ENCODE measurements around the gene SNX25. TPM values are rescaled to one million over a fixed set of nuclear protein-coding genes. Genes with fewer than 3 reads are reported as not detected.

SNX25 gene
- total and polyA plus RNA-seq, 2 donors (not counting 1 experiment from before 2014, with no cell fraction given) = 11.1 to 32.9 TPM

GRCh38 chr4:185334326-185334725, 124.9 kb downstream of the SNX25 start:
- Histone ChIP-seq H3K9me3 (ENCODE audit: control insufficient read depth, insufficient read depth, low read depth, low read length) (no peaks in the 10 kb centered on the region), H3K27me3 (ENCODE audit: control insufficient read depth, insufficient read depth, low read length) (no peaks in the 10 kb centered on the region), H3K9ac (ENCODE audit: insufficient read depth, low read length) (no peak overlapping the region), H4K20me1 (ENCODE audit: control insufficient read depth, extremely low read depth, insufficient read depth, low read length) (no peaks in the 10 kb centered on the region), H3K4me1 (ENCODE audit: control insufficient read depth, extremely low read depth, insufficient read depth, low read length) (no peaks in the 10 kb centered on the region), H3K4me2 (ENCODE audit: extremely low read depth, insufficient read depth, low read length) (no peak overlapping the region), H3K4me3 (replicated peaks in 1 of 4; ENCODE audit: control extremely low read depth in 1 of 4, insufficient read depth in 1 of 4, low read depth in 3 of 4, low read length in 4 of 4) (no peak overlapping the region), H3K27ac (ENCODE audit: insufficient read depth, low read length) (no peak overlapping the region), H2AFZ (ENCODE audit: low read length) (no peak overlapping the region), H3K36me3 (ENCODE audit: control insufficient read depth, insufficient read depth, low read length) (no peaks in the 10 kb centered on the region), H3K79me2 (ENCODE audit: control insufficient read depth, insufficient read depth, low read length) (no peaks in the 10 kb centered on the region)
- no peak for DNase-seq (ENCODE audit: low read depth in 2 of 2)
- no peak for TF ChIP-seq EZH2 (IDR thresholded peaks at IDR 0.05; ENCODE audit: low read length, missing control alignments)
- TF ChIP-seq, protein P1, sequence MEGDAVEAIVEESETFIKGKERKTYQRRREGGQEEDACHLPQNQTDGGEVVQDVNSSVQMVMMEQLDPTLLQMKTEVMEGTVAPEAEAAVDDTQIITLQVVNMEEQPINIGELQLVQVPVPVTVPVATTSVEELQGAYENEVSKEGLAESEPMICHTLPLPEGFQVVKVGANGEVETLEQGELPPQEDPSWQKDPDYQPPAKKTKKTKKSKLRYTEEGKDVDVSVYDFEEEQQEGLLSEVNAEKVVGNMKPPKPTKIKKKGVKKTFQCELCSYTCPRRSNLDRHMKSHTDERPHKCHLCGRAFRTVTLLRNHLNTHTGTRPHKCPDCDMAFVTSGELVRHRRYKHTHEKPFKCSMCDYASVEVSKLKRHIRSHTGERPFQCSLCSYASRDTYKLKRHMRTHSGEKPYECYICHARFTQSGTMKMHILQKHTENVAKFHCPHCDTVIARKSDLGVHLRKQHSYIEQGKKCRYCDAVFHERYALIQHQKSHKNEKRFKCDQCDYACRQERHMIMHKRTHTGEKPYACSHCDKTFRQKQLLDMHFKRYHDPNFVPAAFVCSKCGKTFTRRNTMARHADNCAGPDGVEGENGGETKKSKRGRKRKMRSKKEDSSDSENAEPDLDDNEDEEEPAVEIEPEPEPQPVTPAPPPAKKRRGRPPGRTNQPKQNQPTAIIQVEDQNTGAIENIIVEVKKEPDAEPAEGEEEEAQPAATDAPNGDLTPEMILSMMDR (conservative IDR thresholded peaks at IDR 0.05 in 1 of 2, IDR thresholded peaks at IDR 0.05 in 1 of 2; ENCODE audit: low read depth in 1 of 2, low read length in 2 of 2) = no peak

DNA sequence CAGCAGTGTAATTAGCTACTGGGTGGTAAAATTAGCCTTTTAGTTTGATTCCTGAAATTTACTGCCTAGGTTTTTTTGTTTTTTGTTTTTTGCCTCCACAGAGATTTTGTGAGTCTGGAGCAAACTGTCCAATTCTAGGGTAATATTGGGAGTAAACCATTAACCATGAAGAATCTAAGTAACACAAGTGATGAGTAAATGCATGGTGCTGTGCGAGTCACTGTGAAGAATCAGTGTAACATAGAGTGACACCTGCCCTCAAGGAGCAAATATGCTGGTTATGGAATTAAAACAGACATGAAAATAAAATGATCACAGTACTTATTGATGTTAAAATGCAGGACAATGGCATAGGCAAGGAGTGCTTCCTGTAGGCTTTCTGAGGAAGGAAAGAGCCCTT, 126.2 kb downstream of the SNX25 start:
- DNase-seq (ENCODE audit: low read depth in 2 of 2) = no peak
- H3K36me3 ChIP-seq (ENCODE audit: control insufficient read depth, insufficient read depth, low read length) = no peaks in the 10 kb centered on the region
- TF ChIP-seq EZH2 (IDR thresholded peaks at IDR 0.05; ENCODE audit: low read length, missing control alignments) = no peak
- TF ChIP-seq, protein P1 (conservative IDR thresholded peaks at IDR 0.05 in 1 of 2, IDR thresholded peaks at IDR 0.05 in 1 of 2; ENCODE audit: low read depth in 1 of 2, low read length in 2 of 2) = no peak

DNA sequence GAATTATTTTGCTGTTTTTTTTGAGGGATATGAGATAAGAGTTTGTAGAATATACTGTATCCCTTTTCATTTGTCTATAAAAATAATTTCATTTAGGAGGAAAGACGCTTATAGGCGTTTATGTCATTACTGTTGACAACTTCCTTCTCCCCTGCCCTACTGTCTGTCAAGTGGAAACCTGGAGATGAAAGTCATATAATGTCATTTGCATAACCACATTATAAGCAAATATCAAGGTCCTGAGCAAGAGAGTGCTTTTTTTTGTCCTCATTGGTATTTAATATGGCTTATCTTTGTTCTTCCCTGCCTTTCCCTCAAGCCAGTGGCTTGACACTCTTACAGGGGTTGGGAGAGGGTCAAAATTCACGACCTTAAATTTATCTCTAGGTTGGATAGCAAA, 130.5 kb downstream of the SNX25 start:
- Histone ChIP-seq H3K9me3 (ENCODE audit: control insufficient read depth, insufficient read depth, low read depth, low read length) (no peaks in the 10 kb centered on the region), H3K4me2 (ENCODE audit: extremely low read depth, insufficient read depth, low read length) (no peak overlapping the region)

More for the DNA sequence above, 126.2 kb downstream of the SNX25 start:
- no peaks in the 10 kb centered on the region for H3K9me3 ChIP-seq (ENCODE audit: control insufficient read depth, insufficient read depth, low read depth, low read length)
- H3K9ac ChIP-seq (ENCODE audit: insufficient read depth, low read length) = no peak overlapping the region
- H3K27ac ChIP-seq (ENCODE audit: insufficient read depth, low read length) = no peak overlapping the region
- no peak overlapping the region for H3K4me2 ChIP-seq (ENCODE audit: extremely low read depth, insufficient read depth, low read length)
- H3K79me2 ChIP-seq (ENCODE audit: control insufficient read depth, insufficient read depth, low read length) = no peaks in the 10 kb centered on the region
- H3K4me3 ChIP-seq (replicated peaks in 1 of 4; ENCODE audit: control extremely low read depth in 1 of 4, insufficient read depth in 1 of 4, low read depth in 3 of 4, low read length in 4 of 4) = no peak overlapping the region
- no peaks in the 10 kb centered on the region for H3K4me1 ChIP-seq (ENCODE audit: control insufficient read depth, extremely low read depth, insufficient read depth, low read length)
- no peak overlapping the region for H2AFZ ChIP-seq (ENCODE audit: low read length)
- no peaks in the 10 kb centered on the region for H4K20me1 ChIP-seq (ENCODE audit: control insufficient read depth, extremely low read depth, insufficient read depth, low read length)
- H3K27me3 ChIP-seq (ENCODE audit: control insufficient read depth, insufficient read depth, low read length) = no peaks in the 10 kb centered on the region

More for the DNA sequence above, 130.5 kb downstream of the SNX25 start:
- Histone ChIP-seq H3K79me2 (ENCODE audit: control insufficient read depth, insufficient read depth, low read length) (no peaks in the 10 kb centered on the region), H3K27ac (ENCODE audit: insufficient read depth, low read length) (no peak overlapping the region), H3K4me3 (replicated peaks in 1 of 4; ENCODE audit: control extremely low read depth in 1 of 4, insufficient read depth in 1 of 4, low read depth in 3 of 4, low read length in 4 of 4) (no peak overlapping the region), H3K4me1 (ENCODE audit: control insufficient read depth, extremely low read depth, insufficient read depth, low read length) (no peaks in the 10 kb centered on the region), H4K20me1 (ENCODE audit: control insufficient read depth, extremely low read depth, insufficient read depth, low read length) (no peaks in the 10 kb centered on the region), H3K27me3 (ENCODE audit: control insufficient read depth, insufficient read depth, low read length) (no peaks in the 10 kb centered on the region), H3K36me3 (ENCODE audit: control insufficient read depth, insufficient read depth, low read length) (no peaks in the 10 kb centered on the region), H2AFZ (ENCODE audit: low read length) (no peak overlapping the region), H3K9ac (ENCODE audit: insufficient read depth, low read length) (no peak overlapping the region)
- TF ChIP-seq, protein P1 (conservative IDR thresholded peaks at IDR 0.05 in 1 of 2, IDR thresholded peaks at IDR 0.05 in 1 of 2; ENCODE audit: low read depth in 1 of 2, low read length in 2 of 2) = no peak
- no peak for TF ChIP-seq EZH2 (IDR thresholded peaks at IDR 0.05; ENCODE audit: low read length, missing control alignments)
- DNase-seq (ENCODE audit: low read depth in 2 of 2) = no peak
